NCI-H1092 treated with DMSO at 0.1 percent for 48 hours (cell line): Measurements from ENCODE around the gene KRTAP5-2.
"Not testable (repeated sequence)": the region's sequence is repeated elsewhere in the genome, so short reads cannot be mapped to it uniquely, and the experiment has no call there.

Source experiments
- DNase-seq: peaks from one replicate; lab custom pipeline; 2025; lab: John Stamatoyannopoulos, UW

The KRTAP5-2 gene, protein sequence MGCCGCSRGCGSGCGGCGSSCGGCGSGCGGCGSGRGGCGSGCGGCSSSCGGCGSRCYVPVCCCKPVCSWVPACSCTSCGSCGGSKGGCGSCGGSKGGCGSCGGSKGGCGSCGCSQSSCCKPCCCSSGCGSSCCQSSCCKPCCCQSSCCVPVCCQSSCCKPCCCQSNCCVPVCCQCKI

DNA sequence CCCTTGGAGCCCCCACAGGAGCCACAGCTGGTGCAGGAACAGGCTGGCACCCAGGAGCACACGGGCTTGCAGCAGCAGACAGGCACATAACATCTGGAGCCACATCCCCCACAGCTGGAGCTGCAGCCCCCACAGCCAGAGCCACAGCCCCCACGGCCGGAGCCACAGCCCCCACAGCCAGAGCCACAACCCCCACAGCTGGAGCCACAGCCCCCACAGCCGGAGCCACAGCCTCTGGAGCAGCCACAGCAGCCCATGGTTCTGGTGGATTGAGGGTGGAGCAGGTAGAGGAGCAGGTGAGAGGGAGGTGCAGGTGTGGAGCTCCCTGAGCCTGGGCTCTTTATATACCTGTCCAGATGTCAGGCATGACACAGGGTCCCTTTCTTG is at the start of gene KRTAP5-2:
TSS of gene KRTAP5-2 (minus strand) at position 301 of the 387 bp plus-strand sequence. CDS start at position 257, 44 bp downstream.
- DNase-seq = no peak

- DNase-seq = not testable (repeated sequence)
These were observed 48.4 kb upstream of the KRTAP5-2 start for GRCh38 chr11:1646540-1646939.

GRCh38 chr11:1645357-1645821 is 47.3 kb upstream of the KRTAP5-2 start:
- DNase-seq = no peak

DNA sequence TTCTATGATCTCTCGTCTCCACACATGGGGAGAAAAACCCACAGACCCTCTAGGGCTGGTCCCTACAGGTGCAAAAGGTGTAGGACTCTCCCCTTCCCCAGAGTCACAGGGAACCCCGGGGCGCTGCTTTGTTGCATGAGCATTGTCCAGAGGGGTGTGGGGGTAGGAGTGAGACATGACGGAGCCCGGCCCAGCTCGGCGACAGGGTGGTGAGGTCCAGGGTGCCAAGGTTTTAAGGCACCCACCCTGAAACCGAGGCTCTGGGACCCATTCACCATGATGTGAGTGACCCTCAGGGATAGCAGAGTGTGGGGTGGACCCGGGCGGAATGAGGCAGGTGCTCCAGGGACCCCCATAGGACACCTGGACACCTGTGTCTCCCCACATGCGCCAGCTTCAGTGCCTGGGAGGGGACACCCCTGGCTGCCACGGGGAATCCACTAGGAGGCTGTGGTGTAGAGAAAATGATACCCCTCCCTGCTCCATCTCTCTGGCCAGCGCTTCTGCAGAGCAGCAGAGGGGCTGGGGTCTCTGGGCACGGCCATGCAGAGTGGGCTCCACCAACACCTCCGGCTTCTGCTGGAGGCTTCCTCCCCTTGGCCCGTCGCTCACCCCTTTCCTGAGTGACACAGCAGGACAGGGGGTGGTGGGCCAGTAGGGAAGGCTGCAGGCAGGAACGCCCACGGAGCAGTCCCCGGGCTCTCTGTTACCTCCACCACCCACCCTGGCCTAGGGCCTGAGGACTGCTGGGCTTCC is 46.7 kb upstream of the KRTAP5-2 start:
- no peak for DNase-seq

DNA sequence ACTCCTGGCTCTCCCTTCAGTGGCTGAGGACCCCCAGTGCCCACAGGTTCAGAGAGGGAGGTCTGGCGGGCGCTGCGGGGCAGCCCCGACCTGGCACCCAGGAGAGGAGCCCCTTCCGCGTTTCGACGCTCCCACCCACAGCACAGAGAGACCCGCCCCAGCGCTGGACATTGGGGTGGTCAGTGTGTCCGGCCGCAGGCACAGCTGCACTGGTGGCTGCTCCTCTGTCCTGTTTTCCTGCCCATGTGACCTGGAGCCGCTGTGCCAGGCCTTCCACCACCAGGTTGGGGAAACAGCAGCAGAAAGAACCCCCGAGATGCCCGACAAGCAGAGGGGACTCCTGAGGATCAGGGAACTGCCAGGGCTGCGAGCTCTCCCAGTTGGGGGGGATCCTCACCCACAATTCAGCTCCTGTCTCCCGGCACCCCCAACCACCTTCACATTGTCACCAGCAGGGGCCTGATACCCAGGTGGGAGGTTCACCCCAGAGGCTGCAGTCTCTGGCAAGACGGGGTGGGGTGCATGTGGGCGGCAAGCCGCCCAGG is 45.1 kb upstream of the KRTAP5-2 start:
- no peak for DNase-seq

DNA sequence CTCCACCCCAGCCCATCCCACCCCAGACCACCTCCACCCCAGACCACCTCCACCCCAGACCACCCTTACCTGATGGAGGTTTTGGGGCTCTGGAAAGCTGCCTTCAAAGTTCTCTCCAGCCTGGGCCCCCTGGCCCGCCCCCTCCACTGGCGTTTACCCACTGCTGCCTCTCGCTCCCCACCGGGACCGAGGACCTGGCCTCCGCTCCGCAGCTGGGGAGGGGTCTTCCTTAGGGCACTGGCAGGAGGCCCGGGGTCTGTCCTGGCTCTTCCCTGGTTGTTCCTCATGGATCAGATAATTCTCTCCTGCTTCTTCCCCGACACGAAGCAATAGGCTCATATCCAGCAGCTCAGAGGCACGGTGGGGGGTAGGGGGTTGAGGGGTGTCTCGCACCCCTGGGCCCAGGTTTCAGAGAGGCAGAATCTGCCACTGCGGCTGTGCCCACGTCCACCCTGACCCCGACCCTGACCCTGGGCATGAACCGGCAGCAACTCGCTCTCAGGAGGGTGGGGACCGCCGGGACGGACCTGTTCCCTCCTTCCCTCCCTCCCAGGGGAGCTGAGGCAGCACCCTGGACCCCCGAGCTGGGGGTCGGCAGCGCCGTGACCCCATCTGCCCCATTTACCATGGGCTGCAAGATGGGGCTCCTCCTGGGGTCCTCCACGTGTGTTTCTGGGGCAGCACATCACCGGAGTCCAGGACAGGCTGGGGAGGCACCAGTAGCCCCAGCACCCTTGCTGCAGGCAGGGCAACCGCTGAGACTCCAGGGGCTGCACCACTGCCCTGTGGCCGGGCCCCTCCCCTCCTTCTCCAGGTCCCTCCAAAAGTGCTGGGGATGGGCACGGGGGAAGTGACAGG is 44.4 kb upstream of the KRTAP5-2 start:
- no peak for DNase-seq

- no peak for DNase-seq
These were observed 43.0 kb upstream of the KRTAP5-2 start for GRCh38 chr11:1641096-1641495.

GRCh38 chr11:1640076-1640946 is 42.2 kb upstream of the KRTAP5-2 start:
- DNase-seq = peak; percentile 77

- peak; percentile 69 for DNase-seq
These were observed 41.6 kb upstream of the KRTAP5-2 start for GRCh38 chr11:1639666-1640065.

DNA sequence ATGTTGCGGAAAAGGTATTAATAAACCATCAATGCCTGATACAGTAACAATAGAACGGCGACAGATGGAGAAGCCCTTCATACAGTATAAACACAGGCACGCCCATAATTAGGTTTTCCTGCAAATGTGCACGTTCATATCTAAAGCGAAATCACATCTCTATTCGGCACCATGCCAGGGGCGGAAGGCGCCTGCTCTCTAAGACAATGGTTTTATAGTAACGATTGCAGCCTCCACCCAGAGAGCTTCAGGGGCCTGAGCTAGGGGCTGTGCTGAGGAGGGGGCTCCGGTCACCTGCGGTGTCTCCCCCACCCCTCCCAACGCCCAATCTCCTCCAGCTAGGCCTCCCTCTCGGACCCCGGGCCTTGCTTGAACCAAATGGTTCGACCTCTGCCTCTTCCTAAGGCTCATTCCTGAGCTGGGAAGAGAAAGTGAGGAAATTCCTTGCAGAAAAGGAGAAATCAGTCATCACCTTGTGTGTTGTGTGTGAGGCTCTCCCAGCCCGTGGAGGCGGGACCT is 41.1 kb upstream of the KRTAP5-2 start:
- DNase-seq = peak; percentile 95

GRCh38 chr11:1638344-1638743 is 40.2 kb upstream of the KRTAP5-2 start:
- DNase-seq = peak; percentile 60

- no peak for DNase-seq
These were observed 39.5 kb upstream of the KRTAP5-2 start for GRCh38 chr11:1637628-1638027.

DNA sequence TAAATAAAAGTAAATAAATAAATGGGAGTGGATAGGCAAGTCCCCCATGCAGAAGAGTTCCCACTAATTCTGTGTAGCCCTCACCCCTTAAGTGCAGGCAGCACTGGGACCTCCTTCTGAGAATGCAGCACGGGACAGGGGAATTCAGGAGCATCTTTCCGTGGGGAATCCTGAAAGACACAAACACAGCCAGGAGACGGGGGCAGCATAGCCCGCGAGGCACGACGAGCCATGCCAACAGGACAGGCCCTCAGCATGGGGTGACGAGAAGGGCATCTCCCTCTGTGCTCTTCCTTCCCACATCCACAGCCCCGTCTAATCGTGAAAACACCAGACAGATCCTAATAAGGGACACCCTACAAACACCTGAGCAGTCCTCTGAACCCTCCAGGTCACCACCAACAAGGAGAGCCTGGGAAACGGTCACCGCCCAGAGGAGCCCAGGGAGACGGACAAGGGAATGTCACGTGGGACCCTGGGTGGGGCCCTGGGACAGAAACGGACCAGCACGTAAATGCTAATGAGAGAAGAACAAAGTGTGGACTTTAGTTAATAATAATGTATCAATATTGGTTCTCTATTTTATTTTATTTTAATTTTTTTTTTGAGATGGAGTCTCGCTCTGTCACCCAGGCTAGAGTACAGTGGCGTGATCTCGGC is 38.3 kb upstream of the KRTAP5-2 start:
- no peak for DNase-seq

- no peak for DNase-seq
These were observed 35.8 kb upstream of the KRTAP5-2 start for GRCh38 chr11:1633864-1634263.

GRCh38 chr11:1632053-1632714 is 34.1 kb upstream of the KRTAP5-2 start:
- no peak for DNase-seq

- no peak for DNase-seq
These were observed 33.0 kb upstream of the KRTAP5-2 start for GRCh38 chr11:1631066-1631568.

DNA sequence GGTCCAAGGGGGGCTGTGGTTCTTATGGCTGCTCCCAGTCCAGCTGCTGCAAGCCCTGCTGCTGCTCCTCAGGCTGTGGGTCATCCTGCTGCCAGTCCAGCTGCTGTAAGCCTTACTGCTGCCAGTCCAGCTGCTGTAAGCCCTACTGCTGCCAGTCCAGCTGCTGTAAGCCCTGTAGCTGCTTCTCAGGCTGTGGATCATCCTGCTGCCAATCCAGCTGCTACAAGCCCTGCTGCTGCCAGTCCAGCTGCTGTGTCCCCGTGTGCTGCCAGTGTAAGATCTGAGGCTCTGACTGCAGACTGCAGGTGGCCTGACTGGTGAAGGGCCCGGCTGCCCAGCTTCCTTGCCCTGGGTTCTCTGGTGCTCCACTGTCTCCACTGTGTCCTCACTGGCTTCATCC is 32.2 kb upstream of the KRTAP5-2 start:
- no peak for DNase-seq

DNA sequence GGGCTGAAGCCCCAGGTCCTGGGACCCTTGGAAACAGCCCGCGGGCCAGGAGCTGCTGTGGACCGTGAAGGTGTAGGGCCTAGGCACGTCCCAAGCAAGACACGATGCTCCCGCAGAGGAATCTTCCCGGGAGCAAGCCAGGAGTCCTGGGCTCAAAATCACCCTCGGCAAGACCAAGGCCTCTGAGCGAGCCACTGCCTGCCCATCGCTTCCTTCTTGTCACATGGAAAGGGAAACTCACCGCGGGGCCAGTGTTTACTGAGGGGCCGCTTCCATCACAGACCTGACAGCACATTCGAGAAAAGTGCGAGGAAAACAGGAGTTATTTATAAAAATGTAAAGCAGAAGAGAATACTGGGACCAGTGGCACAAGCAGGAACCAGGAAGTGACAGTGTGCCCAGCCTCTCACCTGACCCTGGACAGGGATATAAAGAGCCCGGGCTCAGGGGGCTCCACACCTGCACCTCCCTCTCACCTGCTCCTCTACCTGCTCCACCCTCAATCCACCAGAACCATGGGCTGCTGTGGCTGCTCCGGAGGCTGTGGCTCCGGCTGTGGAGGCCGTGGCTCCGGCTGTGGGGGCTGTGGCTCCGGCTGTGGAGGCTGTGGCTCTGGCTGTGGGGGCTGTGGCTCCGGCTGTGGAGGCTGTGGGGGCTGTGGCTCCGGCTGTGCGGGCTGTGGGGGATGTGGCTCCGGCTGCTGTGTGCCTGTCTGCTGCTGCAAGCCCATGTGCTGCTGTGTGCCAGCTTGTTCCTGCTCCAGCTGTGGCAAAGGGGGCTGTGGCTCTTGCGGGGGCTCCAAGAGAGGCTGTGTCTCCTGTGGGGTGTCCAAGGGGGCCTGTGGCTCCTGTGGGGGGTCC is 31.5 kb upstream of the KRTAP5-2 start, which contains the start of gene KRTAP5-5:
TSS of gene KRTAP5-5 (plus strand) at position 450 of the 860 bp plus-strand sequence. CDS start at position 516, 66 bp downstream.
- DNase-seq = no peak
